ENCODE data around the gene C6orf163.

C6orf163 gene

GRCh38 chr6:87397656-87398055 lies 53.0 kb downstream of the C6orf163 start:
- no peak for TF ChIP-seq CTCF (IDR thresholded peaks at IDR 0.05)

GRCh38 chr6:87401832-87402231 lies 57.2 kb downstream of the C6orf163 start:
- TF ChIP-seq CTCF (IDR thresholded peaks at IDR 0.05), result no peak

GRCh38 chr6:87407561-87407900 lies 62.9 kb downstream of the C6orf163 start:
- no peak for TF ChIP-seq CTCF (IDR thresholded peaks at IDR 0.05)

GRCh38 chr6:87407901-87408720 lies 63.5 kb downstream of the C6orf163 start, which contains the start of gene CFAP206:
Gene CFAP206 (plus strand): TSS chr6:87407972. CDS start chr6:87409840, 1,868 bp downstream.
- no peak for TF ChIP-seq CTCF (IDR thresholded peaks at IDR 0.05)

- TF ChIP-seq CTCF (IDR thresholded peaks at IDR 0.05), result no peak
Observed at GRCh38 chr6:87408721-87409155, 64.1 kb downstream of the C6orf163 start.

Data from LNCAP (cell line).